Activated CD4-positive, alpha-beta T cell treated with anti-CD3 and anti-CD28 coated beads for 48 hours (primary cell): ENCODE measurements around the gene RBM46.
"Not testable (repeated sequence)": the region's sequence is repeated elsewhere in the genome, so short reads cannot be mapped to it uniquely, and the experiment has no call there.

Experiments
- DNase-seq: peaks from one replicate; pipeline ENCODE4 v3.0.0-alpha.2; 2020

RBM46 gene

GRCh38 chr4:154838694-154839093 is 57.6 kb downstream of the RBM46 start:
- DNase-seq, result no peak

DNA sequence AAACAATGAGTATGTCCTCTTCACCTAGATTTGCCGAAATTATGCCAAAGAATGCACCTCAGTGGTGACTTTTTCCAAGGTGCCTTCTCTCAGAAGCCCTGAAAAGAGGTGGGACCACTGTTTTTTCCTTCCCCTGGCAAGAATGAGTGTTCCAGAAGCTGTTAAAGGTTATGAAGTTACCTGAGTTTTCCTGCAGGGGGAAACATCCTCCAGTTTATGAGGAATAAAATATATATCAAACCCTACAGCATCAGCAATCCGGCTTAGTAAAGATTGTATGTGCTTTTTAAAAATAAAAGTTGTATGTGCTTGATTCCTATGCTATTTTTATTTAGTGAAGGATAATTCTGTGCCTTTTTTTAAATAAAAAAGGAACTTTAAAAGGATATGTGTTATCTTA is 73.3 kb downstream of the RBM46 start:
- DNase-seq, result no peak

DNA sequence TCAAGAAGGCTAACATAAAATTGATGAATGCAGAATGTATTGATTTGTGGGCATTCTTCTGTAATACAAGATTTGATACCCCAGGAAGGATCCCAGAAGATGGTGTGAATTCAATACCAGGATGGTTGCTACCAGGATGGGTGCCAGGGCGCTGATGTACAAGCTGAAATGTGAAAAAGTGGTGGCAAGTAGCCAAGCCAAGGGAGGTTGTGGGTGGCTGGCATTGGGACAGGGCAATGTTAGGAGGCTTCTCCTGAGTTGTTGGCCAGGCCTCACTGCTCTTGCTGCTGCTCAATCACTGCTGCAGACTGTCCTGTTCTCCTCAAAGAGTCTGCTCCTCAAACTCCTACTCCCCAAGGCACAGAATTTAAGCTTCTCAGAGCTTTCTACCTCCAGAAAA is 77.1 kb downstream of the RBM46 start:
- DNase-seq, result no peak

DNA sequence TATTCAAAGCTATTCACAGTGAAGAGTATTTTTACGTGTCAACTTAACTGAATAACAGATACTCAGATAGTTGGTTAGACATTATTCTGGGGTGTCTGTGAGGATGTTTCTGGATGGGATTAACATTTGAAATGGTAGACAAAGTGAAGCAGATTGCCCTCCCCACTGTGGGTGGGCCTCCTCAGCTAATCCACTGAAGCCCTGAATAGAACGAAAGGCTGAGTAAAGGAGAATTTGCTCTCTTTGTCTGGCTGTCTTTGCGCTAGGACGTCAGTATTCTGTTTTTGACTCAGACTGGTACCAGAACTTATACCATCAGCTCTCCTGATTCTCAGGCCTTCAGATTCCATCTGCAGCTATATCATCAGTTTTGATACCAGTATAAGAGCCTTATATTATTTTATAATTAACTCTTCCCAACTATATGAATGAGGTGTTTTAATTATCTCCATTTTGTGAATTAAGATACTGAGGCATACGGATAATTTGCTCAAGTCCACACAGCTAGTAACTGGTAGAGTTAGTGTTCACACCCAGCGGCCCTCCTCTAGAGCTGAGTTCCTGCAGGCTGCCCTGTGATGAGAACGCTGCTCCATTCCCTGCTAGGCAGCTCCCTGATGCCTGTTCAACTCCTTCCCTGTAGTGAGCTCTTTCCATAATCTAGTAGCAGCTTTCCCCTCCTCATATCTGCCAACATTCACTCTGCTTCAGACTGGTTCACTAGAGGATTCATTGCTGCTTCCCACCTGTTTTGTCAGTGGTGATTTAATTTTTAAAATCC is 87.5 kb downstream of the RBM46 start:
- no peak for DNase-seq

- DNase-seq, result no peak
These were observed 88.2 kb downstream of the RBM46 start for GRCh38 chr4:154869301-154869700.

DNA sequence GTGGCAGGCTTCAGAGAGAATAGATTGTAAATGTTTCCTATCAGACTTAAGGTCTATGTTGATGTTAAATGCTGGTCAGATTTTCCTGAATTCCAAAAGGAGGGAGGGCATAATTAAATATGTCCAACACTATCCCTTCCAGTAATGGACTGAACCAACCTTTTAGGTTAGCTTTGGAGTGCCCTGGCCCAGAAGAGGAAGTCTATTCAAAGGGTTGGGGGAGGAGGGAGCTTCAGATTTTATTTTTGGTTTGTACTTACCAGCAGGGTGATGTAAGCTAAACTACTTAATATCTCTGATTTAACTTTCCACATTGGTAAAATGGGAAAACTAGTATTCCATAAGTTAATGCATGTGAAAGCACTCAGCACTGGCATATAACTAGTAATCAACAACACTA is 91.1 kb downstream of the RBM46 start:
- DNase-seq, result no peak

DNA sequence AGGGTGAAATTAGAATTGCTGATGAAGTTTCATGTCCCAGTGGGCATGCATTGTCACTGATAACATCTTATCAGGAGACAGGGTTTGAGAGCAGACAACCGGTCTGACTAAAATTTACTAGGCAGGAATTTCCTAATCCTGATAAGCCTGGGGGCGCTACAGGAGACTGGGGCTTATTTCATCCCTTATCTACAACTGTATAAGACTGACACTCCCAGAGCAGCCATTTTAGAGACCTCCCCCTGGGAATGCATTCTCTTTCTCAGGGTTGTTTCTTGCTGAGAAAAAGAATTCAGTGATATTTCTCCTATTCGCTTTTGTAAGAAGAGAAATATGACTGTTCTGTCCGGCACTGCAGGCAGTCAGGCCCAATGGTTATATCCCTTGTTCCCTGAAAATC is 93.0 kb downstream of the RBM46 start:
- DNase-seq, result not testable (repeated sequence)

DNA sequence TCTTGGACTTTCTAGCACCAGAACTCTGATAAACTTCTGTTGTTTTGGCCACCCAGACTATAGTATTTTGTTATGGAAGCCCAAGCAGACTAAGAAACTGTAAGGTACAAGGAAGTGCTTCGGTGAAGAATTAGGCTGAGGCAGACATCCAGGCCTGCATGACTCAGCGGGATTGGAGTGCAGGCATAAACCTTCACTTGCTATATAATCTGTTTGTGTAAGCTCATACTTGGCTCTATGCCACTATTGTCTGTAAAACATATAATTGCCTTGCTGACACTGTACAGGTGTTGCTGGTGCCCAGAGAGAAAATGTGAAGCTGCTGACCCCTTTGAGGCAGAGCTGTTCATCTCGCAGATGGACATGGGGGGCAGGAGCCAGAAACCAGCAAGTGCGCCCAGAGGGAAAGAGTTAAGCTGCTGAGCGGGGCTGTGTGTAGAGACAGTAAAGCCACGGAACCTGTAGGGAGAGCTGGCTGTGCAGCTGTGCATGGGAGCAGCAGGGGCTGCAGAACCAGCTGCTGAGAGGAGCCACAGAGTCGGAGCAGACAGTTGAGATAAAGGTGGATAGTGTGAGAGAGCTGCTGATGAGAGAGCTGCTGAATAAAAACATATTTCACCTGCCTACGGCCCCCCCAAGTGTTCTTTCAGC is 96.2 kb downstream of the RBM46 start:
- no peak for DNase-seq
